NB4 (cell line): ENCODE data around the gene KRTAP10-5.

Experiments used
- DNase-seq: peaks from one replicate; pipeline ENCODE4 v3.0.0; 2010; ENCODE audit warnings: low read depth
- H3K4me3 ChIP-seq: one replicate; pipeline ENCODE4 v1.5.1; 2011; ENCODE audit warnings: mild to moderate bottlenecking, low read depth, low read length, moderate library complexity
- MYC ChIP-seq: IDR thresholded peaks from 2 replicates; pipeline ENCODE4 v1.6.1; 2011; ENCODE audit warnings: low read depth, low read length
- POLR2A ChIP-seq: IDR thresholded peaks from 2 replicates; pipeline ENCODE4 v1.6.1; 2011; ENCODE audit warnings: mild to moderate bottlenecking; ENCODE audit not compliant: insufficient read length; ENCODE audit errors: extremely low read depth
- TF ChIP-seq, protein P1 (sequence below): IDR thresholded peaks from 2 replicates; pipeline ENCODE4 v1.6.1; 2011; ENCODE audit warnings: low read depth, low read length
- TF ChIP-seq, protein P2 (sequence below): IDR thresholded peaks from one replicate; pipeline ENCODE4 v1.5.1; 2012; ENCODE audit warnings: low read depth, low read length

KRTAP10-5 gene

DNA sequence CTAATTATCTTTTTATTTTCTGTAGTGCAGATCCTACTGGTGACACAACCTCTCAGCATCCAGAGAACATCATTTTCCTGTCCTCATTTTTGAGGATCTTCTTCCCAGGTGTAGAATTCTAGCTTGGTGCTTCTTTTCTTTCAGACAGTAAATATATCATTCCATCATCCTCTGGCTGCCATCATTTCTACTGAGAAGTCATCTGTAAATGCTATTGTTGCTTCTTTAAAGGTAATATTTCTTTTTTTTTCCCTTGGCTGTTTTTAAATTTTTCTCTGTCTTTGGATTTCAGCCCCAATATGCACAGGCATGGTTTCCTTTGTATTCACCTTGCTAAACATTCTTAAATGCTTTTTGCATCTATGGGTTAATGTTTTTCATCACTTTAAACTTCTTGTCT lies 43.2 kb upstream of the KRTAP10-5 start:
- TF ChIP-seq MYC: no peak
- no peak for TF ChIP-seq POLR2A
- TF ChIP-seq, protein P1, sequence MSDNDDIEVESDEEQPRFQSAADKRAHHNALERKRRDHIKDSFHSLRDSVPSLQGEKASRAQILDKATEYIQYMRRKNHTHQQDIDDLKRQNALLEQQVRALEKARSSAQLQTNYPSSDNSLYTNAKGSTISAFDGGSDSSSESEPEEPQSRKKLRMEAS: no peak
- no peak overlapping the region for H3K4me3 ChIP-seq
- DNase-seq: no peak

GRCh38 chr21:44619886-44620285 lies 39.5 kb upstream of the KRTAP10-5 start:
- TF ChIP-seq, protein P2, sequence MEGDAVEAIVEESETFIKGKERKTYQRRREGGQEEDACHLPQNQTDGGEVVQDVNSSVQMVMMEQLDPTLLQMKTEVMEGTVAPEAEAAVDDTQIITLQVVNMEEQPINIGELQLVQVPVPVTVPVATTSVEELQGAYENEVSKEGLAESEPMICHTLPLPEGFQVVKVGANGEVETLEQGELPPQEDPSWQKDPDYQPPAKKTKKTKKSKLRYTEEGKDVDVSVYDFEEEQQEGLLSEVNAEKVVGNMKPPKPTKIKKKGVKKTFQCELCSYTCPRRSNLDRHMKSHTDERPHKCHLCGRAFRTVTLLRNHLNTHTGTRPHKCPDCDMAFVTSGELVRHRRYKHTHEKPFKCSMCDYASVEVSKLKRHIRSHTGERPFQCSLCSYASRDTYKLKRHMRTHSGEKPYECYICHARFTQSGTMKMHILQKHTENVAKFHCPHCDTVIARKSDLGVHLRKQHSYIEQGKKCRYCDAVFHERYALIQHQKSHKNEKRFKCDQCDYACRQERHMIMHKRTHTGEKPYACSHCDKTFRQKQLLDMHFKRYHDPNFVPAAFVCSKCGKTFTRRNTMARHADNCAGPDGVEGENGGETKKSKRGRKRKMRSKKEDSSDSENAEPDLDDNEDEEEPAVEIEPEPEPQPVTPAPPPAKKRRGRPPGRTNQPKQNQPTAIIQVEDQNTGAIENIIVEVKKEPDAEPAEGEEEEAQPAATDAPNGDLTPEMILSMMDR: no peak
- TF ChIP-seq, protein P1: no peak
- DNase-seq: no peak
- no peak overlapping the region for H3K4me3 ChIP-seq

- TF ChIP-seq POLR2A: no peak
- TF ChIP-seq, protein P2: no peak
- no peak for TF ChIP-seq MYC
- TF ChIP-seq, protein P1: no peak
- H3K4me3 ChIP-seq: no peak overlapping the region
- DNase-seq: no peak
Measured at GRCh38 chr21:44618909-44619308, 38.5 kb upstream of the KRTAP10-5 start.

GRCh38 chr21:44618504-44618903 lies 38.1 kb upstream of the KRTAP10-5 start:
- no peak overlapping the region for H3K4me3 ChIP-seq
- DNase-seq: peak; percentile 25
- TF ChIP-seq POLR2A: no peak
- TF ChIP-seq, protein P1: no peak
- TF ChIP-seq, protein P2: no peak
- no peak for TF ChIP-seq MYC

- TF ChIP-seq MYC (no peak), POLR2A (no peak)
- TF ChIP-seq, protein P2: no peak
- TF ChIP-seq, protein P1: no peak
- no peak for DNase-seq
- no peak overlapping the region for H3K4me3 ChIP-seq
Measured at GRCh38 chr21:44617071-44617501, 36.7 kb upstream of the KRTAP10-5 start.

GRCh38 chr21:44616591-44616926 lies 36.2 kb upstream of the KRTAP10-5 start:
- no peak overlapping the region for H3K4me3 ChIP-seq
- DNase-seq: no peak
- TF ChIP-seq, protein P1: no peak
- TF ChIP-seq POLR2A (no peak), MYC (no peak)
- TF ChIP-seq, protein P2: no peak
